NOMO-1 treated with DMSO at 0.1 percent for 48 hours (cell line): ENCODE measurements around the gene C1orf50.
"Not testable (repeated sequence)": the region's sequence is repeated elsewhere in the genome, so short reads cannot be mapped to it uniquely, and the experiment has no call there.

Source experiments
- DNase-seq: peaks from one replicate; lab custom pipeline; 2025; ENCODE audit not compliant: unreplicated experiment; lab: John Stamatoyannopoulos, UW

The C1orf50 gene

DNA sequence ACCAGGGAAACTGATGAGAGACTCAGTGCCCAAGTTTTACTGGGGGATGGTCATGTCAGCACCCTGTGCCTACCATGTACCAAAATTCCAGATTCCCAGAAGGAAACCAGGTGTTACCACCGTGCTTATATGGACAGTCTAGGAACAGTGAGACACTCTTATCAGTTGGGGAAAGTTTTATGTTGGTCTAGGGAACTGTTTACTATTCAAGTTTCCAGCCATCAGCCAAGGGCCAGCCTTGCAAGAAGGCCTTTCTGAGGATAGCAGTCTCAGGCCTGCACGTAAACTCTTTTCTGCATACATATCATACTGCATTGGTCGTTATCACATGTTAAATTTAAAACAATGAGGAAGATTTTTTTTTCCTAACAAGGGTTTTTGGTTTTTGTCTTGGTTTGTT is 30.4 kb downstream of the C1orf50 start:
- no peak for DNase-seq

DNA sequence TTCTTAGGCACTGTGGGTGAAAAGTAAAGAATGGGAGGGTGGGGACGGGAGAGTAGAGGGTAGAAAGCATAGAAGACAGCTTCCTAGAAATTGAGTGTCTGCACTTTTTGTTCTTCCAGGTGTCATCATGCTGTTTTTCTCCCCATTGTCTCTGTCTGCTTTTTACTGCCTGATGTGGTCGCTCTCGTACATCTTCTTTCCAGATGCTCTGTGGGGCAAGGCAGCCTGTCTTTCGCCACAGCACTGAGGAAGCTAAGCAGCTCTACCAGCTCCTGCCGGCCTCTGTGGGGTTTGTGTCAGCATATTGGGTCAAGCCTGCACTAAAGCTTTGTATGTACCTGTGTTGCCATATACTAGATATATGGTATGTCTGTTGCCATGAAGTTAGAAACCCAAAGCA is 30.9 kb downstream of the C1orf50 start:
- no peak for DNase-seq

DNA sequence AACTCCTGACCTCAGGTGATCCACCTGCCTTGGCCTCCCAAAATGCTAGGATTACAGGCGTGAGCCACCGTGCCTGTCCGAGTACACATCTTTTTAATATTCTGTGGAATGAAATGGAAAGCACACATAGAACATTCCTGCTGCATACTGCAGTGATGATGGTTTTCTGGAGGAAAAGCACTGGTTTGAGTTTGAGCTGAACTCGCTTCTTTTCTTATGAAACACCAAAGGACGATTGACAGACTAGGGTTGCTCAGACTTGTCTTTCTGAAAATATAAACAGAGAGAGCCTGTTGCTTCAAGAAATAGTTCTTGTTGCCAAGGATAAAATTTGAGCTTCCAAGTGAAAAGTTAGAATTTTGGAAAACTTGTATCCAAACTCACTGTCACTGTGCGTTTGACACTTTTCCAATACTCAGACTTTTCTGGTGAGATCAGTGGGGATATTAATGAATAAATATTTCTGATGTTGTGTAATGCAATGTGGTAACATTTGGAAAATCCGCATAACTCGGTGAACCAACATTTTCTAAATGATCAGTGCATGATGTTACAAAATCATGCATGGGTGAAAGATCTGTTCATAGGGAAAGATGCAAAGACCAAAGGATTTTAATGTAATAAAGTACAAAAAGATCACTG is 34.9 kb downstream of the C1orf50 start:
- no peak for DNase-seq

DNA sequence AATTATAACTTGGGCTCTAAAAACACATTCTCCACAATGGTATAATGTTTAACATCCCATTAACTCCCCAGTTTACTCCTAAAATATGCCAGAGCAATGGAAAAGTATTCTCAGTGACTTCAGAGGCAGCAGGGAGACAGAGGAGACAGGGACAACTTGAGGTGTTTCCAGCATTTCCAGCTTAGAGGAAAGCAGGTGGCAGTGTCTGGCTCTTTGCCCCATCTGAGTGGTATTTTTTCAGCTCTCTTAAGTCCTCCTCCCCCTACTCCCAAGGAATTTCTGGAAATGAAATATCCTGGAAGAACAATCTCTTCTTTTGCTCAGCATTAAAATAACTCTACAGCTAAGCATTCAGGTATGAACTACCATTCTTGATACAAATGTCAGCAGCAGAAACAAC is 39.1 kb downstream of the C1orf50 start:
- DNase-seq, result no peak

DNA sequence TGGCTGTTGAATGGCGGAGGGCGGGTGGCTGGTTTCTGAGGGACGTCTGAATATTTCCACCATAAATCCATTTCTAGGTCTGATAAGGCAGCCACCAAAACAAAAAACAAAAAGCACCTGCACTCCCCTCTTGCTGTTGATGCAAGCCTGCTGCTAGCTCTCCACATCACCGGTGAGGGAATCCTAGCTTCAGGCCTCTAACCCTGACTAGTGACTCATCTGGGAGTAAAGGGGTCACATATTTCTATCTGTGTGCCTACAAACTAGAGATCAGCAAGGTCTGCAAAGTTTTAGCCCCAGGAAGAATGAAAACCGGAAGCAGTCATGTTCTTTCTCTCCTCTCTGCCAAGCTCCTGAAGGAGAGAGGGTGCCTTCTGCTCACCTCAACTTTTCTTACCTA is 39.5 kb downstream of the C1orf50 start:
- DNase-seq, result no peak

DNA sequence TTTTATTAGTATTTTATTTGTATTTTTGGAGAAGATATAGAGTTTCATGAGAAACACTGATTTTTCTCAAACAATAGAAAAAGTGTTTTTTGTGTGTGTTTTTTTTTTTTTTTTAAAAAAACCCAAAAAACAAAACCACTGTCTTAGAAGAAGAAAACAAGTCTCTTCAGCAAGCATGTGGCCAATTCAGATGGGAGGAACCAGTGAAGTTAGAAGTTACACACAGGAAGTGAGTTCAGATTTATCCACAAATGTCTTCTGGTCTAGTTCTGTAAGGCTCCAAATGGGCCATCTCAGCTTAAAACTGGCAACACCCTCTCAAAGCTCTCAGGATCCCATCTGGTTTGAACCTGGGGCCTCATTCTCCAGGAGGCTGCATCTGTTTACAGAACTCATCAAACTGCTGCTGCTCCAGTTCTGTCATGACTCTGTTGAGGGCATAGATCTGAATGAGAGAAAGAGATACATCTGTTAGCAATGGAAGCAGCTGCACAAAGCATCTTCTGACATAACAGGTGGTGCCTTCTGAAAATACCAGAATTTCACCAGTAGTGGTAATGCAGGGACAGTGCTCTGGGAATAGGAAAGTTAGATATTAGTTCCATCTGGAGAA is 40.1 kb downstream of the C1orf50 start:
- no peak for DNase-seq

DNA sequence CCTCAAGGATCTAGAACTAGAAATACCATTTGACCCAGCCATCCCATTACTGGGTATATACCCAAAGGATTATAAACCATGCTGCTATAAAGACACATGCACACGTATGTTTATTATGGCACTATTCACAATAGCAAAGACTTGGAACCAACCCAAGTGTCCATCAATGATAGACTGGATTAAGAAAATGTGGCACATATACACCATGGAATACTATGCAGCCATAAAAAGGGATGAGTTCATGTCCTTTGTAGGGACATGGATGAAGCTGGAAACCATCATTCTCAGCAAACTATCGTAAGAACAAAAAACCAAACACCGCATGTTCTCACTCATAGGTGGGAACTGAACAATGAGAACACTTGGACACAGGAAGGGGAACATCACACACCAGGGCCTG is 47.8 kb downstream of the C1orf50 start:
- DNase-seq, result not testable (repeated sequence)

DNA sequence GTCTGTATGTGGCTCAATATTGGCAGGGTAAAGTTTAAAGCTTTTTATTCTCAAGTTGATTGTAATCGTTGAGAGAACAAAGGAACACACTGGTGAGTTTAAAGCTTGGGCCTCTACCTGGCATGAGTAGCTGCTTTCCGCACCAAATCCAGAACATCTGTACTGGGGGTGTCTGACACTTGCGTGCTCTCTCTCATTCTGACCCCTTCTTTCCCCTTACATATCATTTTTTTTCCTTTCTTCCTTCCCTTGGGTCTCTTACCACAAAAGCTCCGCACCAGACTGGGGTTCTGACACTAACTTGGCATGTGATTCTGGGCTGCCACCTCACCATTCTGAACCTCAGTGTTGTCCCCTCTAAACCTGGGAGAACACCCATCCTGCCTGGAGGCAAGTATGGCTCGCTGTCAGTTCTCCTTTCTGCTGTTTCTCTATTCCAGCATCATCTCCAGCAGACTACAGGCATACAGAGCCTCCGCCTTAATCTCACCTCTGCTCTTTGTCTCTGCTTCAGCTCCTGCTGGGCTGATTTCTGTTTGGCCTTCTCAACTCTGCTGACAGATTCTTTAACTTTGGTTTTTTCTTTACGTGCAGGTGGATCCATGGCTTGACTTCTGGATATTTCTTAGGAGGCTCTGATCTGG is 49.0 kb downstream of the C1orf50 start:
- peak; percentile 20 for DNase-seq

DNA sequence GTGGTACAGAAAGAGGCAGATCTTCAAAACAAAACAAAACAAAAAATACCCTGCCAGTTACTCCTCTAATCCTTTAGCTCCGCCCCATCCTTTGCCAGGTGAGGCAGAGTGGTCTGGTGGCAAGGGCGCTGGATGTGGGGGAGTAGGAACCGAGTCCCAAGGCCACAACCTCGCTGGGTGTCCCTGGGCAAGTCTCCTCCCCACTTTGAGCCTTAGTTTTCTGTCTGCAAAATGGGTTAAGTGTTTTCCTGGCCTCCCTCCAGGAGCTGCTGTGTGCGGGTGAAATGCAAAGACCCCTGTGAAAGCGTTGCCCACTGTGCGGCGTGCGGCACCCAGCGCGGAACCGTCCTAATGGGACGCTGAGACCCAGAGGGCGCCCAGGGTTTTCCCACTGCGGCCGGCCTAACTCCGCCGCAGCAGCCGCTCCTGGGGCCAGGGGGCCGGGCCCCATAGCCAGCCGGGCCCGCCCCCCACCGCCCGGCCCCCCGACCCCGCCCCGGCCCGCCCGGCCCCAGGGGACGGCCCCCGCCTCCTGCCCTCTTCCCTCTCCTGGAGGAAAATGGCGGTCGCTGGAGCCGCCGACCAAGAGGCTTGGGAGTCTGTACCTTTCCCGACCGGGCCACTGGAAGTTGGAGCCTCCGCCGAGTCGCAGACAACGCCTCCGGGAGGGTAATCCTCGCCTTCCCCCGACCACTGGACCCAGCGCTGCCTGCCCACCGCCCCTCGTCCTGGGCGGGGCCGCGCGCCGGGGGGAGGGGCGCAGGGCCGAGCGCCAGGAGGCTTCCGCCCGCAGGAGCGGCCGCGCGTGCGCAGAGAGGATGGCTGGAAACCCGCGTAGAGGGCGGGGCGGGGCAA is 49.8 kb downstream of the C1orf50 start, which contains the start of the genes ERMAP and SVBP:
Gene ERMAP, plus strand, starts transcription at position 538 of the 855 bp plus-strand sequence. CDS start 13,327 bp downstream, outside the sequence.
Gene SVBP, minus strand, starts transcription at position 813 of the 855 bp plus-strand sequence. CDS start 853 bp downstream, outside the sequence.
- peak; percentile 77 for DNase-seq

DNA sequence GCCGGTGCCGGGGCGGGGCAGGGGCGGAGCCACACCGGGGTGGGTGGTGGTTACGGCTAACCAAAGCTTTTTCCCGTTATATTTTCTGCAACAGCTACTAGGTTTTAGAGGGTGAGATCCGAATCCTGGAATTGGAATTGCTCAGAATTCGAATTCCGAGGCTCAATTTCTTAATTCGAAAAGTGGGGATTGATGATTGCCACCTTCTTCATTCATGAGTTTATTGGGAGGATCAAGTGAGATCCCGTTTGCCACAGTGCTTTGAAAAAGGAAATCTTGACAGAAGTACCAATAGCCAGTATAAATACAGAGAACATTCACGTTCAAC is 50.4 kb downstream of the C1orf50 start:
- DNase-seq, result no peak

DNA sequence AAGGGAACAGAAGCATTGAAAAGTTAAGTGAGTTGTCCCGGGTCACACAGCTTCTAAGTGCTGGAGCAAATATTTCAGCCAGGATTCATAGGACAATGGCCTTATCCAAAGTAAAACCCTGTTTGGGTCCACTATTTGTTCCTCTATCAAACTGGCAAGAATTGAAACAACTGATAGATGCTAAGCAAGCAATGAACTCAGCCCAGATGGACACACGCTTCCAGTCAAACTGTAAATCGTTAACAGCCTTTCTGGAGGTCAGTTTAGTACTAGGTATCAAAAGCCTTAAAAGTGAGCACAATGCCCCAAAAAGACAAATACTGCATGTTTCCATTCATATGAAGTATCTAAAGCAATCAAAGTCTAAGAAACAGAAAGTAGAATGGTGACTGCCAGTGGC is 50.9 kb downstream of the C1orf50 start:
- DNase-seq, result no peak

DNA sequence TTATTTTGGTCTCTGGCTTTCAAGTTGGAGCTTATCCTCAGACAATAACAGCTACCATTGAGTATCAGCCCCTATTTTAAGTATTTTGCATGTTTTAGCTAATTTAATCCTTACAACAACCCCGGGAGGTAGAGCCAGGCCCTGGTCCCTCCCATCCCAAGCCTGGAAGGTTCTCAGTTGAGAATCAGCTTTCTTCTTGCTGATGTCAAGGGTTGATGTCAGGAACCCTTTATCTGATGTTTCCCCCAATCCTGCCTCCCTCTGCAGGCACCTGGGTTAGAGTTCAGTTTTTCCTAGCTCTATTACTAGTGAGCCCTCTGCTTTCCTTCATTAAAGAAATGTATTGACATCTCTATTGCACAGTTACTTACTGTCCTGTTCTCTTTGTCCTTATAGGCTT is 53.8 kb downstream of the C1orf50 start:
- no peak for DNase-seq

DNA sequence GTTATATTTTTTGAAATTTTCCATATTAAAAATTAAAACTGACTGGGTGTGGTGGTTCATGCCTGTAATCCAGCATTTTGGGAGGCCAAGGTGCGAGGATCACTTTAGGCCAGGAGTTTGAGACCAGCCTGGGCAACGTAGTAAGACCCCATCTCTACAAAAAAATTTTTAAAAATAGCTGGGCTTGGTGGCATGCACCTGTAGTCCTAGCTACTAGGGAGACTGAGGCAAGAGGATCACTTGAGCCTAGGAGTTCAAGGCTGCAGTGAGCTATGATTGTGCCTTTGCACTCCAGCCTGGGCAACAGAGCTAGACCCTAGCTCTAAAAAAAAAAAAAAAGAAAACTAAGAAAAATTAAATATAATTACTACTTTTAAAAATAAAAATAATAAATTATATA is 54.6 kb downstream of the C1orf50 start:
- no peak for DNase-seq

DNA sequence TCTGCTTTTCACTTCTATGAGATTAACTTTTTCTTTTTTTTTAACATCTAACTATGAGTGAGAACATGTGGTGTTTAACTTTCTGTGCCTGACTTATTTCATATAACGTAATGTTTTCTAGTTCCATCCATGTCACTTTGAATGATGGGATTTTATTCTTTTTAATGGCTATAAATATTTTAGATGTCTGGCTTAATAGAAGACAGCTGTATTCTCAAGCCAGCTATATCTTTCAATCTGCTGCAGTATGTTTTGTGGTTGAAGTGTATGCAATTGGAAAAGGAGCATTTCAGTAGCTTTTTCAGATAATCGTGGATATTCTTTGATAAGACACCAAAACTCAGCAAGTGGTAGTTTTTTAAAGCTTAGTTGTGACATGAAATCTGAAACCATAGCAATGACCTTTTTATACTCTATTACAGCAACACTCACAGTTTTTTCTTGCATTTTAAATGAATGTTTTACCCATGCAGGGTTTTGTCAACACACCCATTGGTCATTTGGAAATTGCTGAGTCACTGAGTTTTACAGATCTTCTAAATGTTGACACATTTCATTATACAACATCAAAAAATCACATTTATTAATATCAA is 55.8 kb downstream of the C1orf50 start:
- no peak for DNase-seq

DNA sequence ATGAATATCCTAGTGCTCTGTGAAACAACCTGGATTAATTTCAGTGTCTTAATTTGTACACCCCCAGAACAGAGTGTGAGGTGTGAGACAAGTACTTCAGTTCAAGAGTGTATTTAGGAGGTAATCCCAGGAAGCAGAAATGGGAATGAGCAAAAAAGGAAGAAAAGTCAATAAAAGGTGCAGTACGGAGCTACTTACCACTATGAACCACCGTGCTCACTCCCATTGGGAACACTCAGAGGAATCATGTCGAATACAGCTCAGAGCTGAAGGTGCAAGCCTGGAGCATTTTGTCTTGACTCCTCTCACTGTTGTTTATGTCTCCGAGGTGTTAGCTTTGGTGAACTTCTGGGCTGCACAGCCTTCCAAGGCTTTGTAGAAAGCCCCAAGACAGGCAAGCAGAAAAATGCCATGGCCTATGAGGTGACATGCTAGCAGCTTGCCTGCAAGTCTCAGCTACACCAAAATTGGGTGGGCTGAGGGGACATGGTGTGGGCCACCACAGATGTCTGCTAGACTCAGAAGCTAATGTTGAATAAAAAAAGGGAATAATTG is 57.5 kb downstream of the C1orf50 start:
- no peak for DNase-seq

DNA sequence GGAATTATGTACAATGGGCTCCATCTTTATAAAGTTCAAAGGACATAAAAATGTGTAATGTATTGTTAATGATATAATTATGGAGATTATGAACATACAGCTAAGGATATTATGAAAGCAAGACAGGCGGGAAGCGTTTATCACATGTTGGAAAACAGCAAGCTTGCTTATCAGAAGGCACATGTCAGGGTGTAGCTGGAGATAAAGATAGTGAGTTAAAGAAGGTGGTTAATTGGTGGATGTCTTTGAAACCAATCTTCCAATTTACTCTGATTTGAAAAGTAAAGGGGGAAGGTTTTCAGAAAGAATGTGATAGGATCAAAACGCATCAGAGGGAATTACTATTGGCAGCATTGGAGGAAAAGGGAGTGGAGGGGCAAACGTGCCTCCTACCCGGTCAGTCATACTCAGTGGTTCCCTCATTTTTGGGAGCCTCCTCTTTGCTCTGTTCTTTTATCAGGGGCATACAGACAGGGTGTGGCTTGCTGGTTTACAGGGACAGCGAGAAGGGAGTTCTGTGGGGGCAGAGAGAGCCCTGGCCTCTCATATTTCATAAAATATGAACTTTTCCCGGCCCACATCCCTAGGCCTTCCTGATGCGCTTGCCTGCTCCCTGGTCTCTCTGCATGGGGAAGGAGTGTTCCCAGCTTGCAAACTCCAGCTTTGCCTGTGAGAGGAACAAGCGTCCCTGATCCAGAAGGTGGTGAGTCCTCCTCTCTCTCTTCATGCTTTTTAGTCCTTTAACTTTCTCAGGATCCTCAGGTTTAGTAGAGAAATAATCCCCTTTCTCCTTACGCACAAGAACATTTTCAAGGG is 58.2 kb downstream of the C1orf50 start:
- DNase-seq, result no peak
